BJ (cell line): ENCODE data around the gene CD300A. TPM values are rescaled to one million over a fixed set of nuclear protein-coding genes. Genes with fewer than 3 reads are reported as not detected.

Experiments used
- CTCF ChIA-PET: fragments of 350-600 bp; formaldehyde crosslinking; extraction: SDS; loops from one replicate; lab custom pipeline; 2021; ENCODE audit warnings: antibody characterized with exemption, inconsistent platforms; lab: Yijun Ruan, JAX
- POLR2A ChIA-PET: fragments of 300-600 bp; sonication (Branson Sonifier 250); formaldehyde crosslinking; extraction: SDS; loops from one replicate; lab custom pipeline; 2021; ENCODE audit warnings: antibody characterized with exemption; lab: Charles Lee
- DNase-seq: peaks from one replicate; pipeline ENCODE4 v3.0.0-alpha.2; 2011; ENCODE audit warnings: low read depth
- H3K27me3 ChIP-seq: 2 replicates; pipeline ENCODE4 v1.6.0; 2011; ENCODE audit warnings: low read length; ENCODE audit not compliant: control insufficient read depth, insufficient read depth
- H3K36me3 ChIP-seq: 2 replicates; pipeline ENCODE4 v1.5.1; 2011; ENCODE audit warnings: low read length; ENCODE audit not compliant: control insufficient read depth, insufficient read depth
- H3K4me3 ChIP-seq: 2 replicates; pipeline ENCODE4 v1.5.1; 2011; ENCODE audit warnings: low read depth, mild to moderate bottlenecking, control low read depth, low read length
- polyA plus RNA-seq: library from polyadenylated mRNA; depleted of rRNA; stranded (reverse); fragments of >200 nt; gene quantifications from 2 replicates; pipeline ENCODE4 v1.2.3, GENCODE V29; 2011
- TF ChIP-seq, protein P1 (sequence below): IDR thresholded peaks from 2 replicates; pipeline ENCODE4 v1.5.1; 2011; ENCODE audit warnings: low read depth, mild to moderate bottlenecking, control low read depth, inconsistent platforms, low read length, moderate library complexity; ENCODE audit not compliant: insufficient read depth

CD300A gene
- polyA plus RNA-seq, 1 experiment: not detected

DNA sequence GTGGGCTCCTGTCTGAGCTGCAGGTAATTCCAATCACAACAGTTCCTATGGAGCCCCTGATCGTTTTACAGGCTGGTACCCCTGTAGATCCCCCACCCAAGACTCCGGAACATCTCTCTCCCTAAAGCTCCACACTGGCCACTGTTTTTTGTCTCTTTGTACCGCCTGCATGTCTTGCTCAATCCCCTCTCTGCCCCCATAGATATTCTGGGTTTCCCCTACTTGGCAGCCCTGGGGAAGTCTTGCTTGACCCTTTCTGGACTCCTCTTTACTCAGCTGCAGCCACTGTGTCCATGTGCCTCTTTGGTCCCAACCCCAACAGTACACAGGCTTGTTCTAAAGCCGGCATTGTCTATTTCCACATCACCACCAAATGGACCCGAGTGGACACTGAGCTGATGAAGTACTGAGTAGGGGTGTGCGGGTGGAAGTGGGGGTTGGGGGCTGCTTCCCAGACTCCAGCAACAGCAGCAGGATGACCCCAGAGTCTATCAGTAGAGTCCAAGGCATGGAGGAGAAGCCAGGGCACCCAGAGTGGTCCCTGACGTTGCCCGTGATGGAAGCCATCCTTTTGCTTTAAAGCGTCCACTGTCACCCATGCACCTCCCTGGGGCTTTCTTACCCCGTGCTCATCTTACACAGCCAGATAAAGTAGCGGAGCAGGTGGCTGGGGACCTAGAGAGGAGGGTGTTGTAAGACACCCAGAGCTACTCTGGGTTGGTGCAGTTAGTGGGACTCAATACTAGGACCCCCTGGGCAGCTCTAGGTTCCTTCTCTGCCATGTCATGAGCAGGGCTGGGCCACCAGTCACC lies 58.4 kb downstream of the CD300A start:
- Histone ChIP-seq H3K27me3 (no peaks in the 10 kb centered on the region), H3K4me3 (no peak overlapping the region), H3K36me3 (no peaks in the 10 kb centered on the region)
- ChIA-PET POLR2A (no interaction called here), CTCF (no interaction called here)
- TF ChIP-seq, protein P1, sequence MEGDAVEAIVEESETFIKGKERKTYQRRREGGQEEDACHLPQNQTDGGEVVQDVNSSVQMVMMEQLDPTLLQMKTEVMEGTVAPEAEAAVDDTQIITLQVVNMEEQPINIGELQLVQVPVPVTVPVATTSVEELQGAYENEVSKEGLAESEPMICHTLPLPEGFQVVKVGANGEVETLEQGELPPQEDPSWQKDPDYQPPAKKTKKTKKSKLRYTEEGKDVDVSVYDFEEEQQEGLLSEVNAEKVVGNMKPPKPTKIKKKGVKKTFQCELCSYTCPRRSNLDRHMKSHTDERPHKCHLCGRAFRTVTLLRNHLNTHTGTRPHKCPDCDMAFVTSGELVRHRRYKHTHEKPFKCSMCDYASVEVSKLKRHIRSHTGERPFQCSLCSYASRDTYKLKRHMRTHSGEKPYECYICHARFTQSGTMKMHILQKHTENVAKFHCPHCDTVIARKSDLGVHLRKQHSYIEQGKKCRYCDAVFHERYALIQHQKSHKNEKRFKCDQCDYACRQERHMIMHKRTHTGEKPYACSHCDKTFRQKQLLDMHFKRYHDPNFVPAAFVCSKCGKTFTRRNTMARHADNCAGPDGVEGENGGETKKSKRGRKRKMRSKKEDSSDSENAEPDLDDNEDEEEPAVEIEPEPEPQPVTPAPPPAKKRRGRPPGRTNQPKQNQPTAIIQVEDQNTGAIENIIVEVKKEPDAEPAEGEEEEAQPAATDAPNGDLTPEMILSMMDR: no peak
- no peak for DNase-seq

DNA sequence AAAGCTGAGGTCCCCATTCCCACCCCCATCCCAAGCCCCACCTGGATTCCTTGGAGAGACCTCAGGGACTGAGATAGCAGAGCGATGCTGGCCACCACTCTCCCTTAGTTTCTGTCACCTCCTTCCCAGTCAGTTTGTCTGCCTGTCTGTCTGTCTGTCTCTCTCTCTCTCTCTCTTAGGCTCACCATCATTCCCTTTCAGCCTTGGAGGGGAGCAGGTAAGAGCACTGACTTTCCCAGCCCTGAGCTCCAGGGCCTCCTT lies 59.0 kb downstream of the CD300A start:
- TF ChIP-seq, protein P1: no peak
- no peaks in the 10 kb centered on the region for H3K27me3 ChIP-seq
- no peaks in the 10 kb centered on the region for H3K36me3 ChIP-seq
- CTCF ChIA-PET: no interaction called here
- H3K4me3 ChIP-seq: no peak overlapping the region
- POLR2A ChIA-PET: no interaction called here
- DNase-seq: no peak

DNA sequence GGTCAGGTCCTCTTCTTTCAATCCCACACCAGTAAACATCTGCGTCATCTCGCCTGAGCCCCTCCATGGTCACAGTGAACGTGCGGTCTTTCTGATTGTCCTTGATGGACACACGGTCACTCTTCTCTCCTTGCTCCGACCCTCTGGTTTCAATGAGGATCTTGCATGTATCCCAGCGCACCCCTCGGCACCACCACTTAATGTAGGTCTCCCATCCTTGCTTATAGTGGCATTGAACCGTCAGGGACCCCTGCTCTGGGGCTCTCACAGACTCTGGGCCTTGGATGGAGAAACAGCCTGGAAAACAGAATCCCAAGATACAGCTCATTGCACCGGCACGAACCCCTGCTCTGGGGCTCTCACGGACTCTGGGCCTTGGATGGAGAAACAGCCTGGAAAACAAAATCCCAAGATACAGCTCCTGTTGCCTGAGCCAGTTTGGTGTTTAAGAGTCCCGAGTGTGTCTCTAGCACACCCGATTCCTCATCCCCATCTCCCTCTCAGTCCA lies 59.4 kb downstream of the CD300A start:
- Histone ChIP-seq H3K4me3 (no peak overlapping the region), H3K36me3 (no peaks in the 10 kb centered on the region), H3K27me3 (no peaks in the 10 kb centered on the region)
- TF ChIP-seq, protein P1: no peak
- DNase-seq: no peak
- ChIA-PET CTCF (no interaction called here), POLR2A (no interaction called here)

DNA sequence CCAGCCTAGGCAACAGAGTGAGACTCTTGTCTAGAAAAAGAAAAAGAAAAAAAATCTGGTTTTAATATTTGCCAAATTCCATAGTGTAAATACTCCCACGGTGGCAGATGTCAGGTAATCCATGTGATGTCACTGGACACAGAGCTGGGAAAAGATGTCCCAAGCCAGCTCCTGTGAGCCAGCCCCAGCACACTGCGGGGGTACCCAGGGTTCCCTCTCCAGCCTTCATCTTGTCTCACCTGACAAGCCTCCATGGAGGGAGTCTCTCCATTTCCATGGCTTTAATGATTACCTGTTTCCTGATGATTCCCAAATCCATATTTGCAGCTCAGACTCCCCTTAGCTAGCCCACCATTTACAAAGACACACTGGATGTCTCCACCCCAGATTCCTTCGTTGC lies 60.2 kb downstream of the CD300A start:
- Histone ChIP-seq H3K4me3 (no peak overlapping the region), H3K36me3 (no peaks in the 10 kb centered on the region), H3K27me3 (no peaks in the 10 kb centered on the region)
- TF ChIP-seq, protein P1: no peak
- POLR2A ChIA-PET: no interaction called here
- CTCF ChIA-PET: interaction anchor here (0.7 kb wide), 1 partner anchor 25 kb away, joined by 3 read pairs; no protein-coding TSS in a partner anchor
- DNase-seq: no peak

DNA sequence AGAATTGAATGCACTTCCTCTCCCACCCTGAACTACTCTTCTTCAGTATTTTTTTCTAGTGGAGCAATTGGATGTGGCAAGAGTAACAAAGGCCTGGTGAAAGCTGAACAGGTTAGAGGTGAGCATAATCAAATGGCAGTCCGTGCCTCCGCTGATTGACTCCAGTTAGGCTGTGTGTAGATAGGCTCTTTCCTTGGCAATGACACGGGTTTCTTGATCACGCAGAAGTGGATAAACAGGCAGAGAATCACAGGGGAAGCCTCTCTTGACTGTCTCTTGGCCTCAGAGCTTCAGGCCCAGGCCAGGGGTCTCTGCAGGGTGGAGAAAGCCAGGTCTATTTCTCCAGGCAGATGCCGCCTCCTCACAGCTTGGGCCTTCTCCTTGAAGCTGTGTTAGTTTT lies 60.6 kb downstream of the CD300A start:
- no peak overlapping the region for H3K4me3 ChIP-seq
- ChIA-PET CTCF (no interaction called here), POLR2A (no interaction called here)
- H3K27me3 ChIP-seq: no peaks in the 10 kb centered on the region
- DNase-seq: no peak
- TF ChIP-seq, protein P1: no peak
- H3K36me3 ChIP-seq: no peaks in the 10 kb centered on the region
